DOHH2 (cell line): ENCODE data around the gene LILRB3.

Experiments used
- H3F3A ChIP-seq: fragments of 200-600 bp; sonication (generic), shearing (Covaris generic); 2 replicates; pipeline ENCODE4 v1.6.0; 2016; ENCODE audit warnings: antibody characterized with exemption, mild to moderate bottlenecking; ENCODE audit not compliant: control insufficient read depth, insufficient read depth
- H3K27ac ChIP-seq: fragments of 200-600 bp; sonication (generic); 2 replicates; pipeline ENCODE4 v1.5.1; 2014; ENCODE audit warnings: low read depth, mild to moderate bottlenecking, low read length, moderate library complexity
- H3K27me3 ChIP-seq: fragments of 200-600 bp; sonication (generic); 2 replicates; pipeline ENCODE4 v1.6.1; 2014; ENCODE audit warnings: mild to moderate bottlenecking, low read length, mixed read lengths; ENCODE audit not compliant: control insufficient read depth
- H3K36me3 ChIP-seq: fragments of 200-600 bp; sonication (generic); 2 replicates; pipeline ENCODE4 v1.6.1; 2014; ENCODE audit warnings: mild to moderate bottlenecking, low read length, moderate library complexity, mixed read lengths; ENCODE audit not compliant: control insufficient read depth
- H3K4me1 ChIP-seq: fragments of 200-600 bp; sonication (generic); 2 replicates; pipeline ENCODE4 v1.6.1; 2014; ENCODE audit warnings: mild to moderate bottlenecking, low read length, mixed read lengths; ENCODE audit not compliant: control insufficient read depth
- H3K4me2 ChIP-seq: fragments of 200-600 bp; sonication (generic); 2 replicates; pipeline ENCODE4 v1.6.0; 2014; ENCODE audit warnings: mild to moderate bottlenecking, low read length, moderate library complexity
- H3K4me3 ChIP-seq: fragments of 200-600 bp; sonication (generic); 2 replicates; pipeline ENCODE4 v1.5.1; 2014; ENCODE audit warnings: mild to moderate bottlenecking, low read length, mixed read lengths
- H3K79me2 ChIP-seq: fragments of 200-600 bp; sonication (generic); 2 replicates; pipeline ENCODE4 v1.6.1; 2014; ENCODE audit warnings: mild to moderate bottlenecking, low read length, mixed read lengths; ENCODE audit not compliant: control insufficient read depth
- H3K9me2 ChIP-seq: fragments of 200-600 bp; sonication (generic); replicated peaks from 2 replicates; pipeline ENCODE4 v1.6.1; 2014; ENCODE audit warnings: mild to moderate bottlenecking, low read length, mixed read lengths; ENCODE audit not compliant: control insufficient read depth
- H3K9me3 ChIP-seq: fragments of 200-600 bp; sonication (generic); 2 replicates; pipeline ENCODE4 v1.6.1; 2014; ENCODE audit warnings: antibody characterized with exemption, low read length, mixed read lengths; ENCODE audit not compliant: control insufficient read depth, insufficient read depth
- H4K20me1 ChIP-seq: fragments of 200-600 bp; sonication (generic); 2 replicates; pipeline ENCODE4 v1.6.0; 2014; ENCODE audit warnings: low read depth, mild to moderate bottlenecking, antibody characterized with exemption, low read length, moderate library complexity; ENCODE audit not compliant: control insufficient read depth, insufficient read depth
- EZH2phosphoT487 ChIP-seq: fragments of 200-600 bp; sonication (generic); IDR thresholded peaks from 2 replicates; pipeline ENCODE4 v1.6.1; 2017; ENCODE audit warnings: borderline replicate concordance, mild to moderate bottlenecking, antibody characterized with exemption, low read length, moderate library complexity, mixed read lengths
- TF ChIP-seq, protein P1 (sequence below): fragments of 200-600 bp; sonication (generic); IDR thresholded peaks from one replicate; pipeline ENCODE4 v1.5.1; 2014; ENCODE audit warnings: antibody characterized with exemption, mild to moderate bottlenecking, low read depth, low read length; ENCODE audit not compliant: poor library complexity, severe bottlenecking

The LILRB3 gene

DNA sequence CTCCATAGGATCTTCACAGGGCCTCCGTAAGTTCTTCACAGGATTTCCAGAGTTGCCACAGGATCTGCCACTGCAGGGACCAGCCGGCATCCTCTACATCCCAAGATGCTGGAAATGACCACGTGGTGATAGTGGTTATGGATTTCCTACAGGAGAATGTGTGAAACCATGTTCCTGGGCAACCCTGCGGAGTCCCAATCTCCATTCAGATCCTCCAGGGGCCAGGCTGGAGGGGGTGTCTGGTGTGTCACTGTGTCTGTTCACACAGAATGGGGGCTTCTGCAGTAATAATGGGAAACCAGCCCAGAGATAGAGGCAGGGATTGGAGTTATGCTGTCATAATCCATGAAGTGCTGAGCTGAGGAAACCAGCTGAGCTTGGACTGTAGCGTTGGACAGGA, 11.1 kb upstream of the LILRB3 start:
- no peaks in the 10 kb centered on the region for H3K79me2 ChIP-seq
- no peak overlapping the region for H3K4me2 ChIP-seq
- peaks cover 52% of the 10 kb centered on the region for H3K27me3 ChIP-seq
- H3K27ac ChIP-seq = no peak overlapping the region
- H3K4me1 ChIP-seq = no peaks in the 10 kb centered on the region
- no peaks in the 10 kb centered on the region for H4K20me1 ChIP-seq
- TF ChIP-seq EZH2phosphoT487 = no peak
- TF ChIP-seq, protein P1, sequence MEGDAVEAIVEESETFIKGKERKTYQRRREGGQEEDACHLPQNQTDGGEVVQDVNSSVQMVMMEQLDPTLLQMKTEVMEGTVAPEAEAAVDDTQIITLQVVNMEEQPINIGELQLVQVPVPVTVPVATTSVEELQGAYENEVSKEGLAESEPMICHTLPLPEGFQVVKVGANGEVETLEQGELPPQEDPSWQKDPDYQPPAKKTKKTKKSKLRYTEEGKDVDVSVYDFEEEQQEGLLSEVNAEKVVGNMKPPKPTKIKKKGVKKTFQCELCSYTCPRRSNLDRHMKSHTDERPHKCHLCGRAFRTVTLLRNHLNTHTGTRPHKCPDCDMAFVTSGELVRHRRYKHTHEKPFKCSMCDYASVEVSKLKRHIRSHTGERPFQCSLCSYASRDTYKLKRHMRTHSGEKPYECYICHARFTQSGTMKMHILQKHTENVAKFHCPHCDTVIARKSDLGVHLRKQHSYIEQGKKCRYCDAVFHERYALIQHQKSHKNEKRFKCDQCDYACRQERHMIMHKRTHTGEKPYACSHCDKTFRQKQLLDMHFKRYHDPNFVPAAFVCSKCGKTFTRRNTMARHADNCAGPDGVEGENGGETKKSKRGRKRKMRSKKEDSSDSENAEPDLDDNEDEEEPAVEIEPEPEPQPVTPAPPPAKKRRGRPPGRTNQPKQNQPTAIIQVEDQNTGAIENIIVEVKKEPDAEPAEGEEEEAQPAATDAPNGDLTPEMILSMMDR = no peak
- no peaks in the 10 kb centered on the region for H3K36me3 ChIP-seq
- no peaks in the 10 kb centered on the region; the same call in 1 of the 2 replicates for H3K9me3 ChIP-seq
- no peak overlapping the region for H3K4me3 ChIP-seq
- no peaks in the 10 kb centered on the region for H3F3A ChIP-seq
- H3K9me2 ChIP-seq = no peaks in the 10 kb centered on the region

DNA sequence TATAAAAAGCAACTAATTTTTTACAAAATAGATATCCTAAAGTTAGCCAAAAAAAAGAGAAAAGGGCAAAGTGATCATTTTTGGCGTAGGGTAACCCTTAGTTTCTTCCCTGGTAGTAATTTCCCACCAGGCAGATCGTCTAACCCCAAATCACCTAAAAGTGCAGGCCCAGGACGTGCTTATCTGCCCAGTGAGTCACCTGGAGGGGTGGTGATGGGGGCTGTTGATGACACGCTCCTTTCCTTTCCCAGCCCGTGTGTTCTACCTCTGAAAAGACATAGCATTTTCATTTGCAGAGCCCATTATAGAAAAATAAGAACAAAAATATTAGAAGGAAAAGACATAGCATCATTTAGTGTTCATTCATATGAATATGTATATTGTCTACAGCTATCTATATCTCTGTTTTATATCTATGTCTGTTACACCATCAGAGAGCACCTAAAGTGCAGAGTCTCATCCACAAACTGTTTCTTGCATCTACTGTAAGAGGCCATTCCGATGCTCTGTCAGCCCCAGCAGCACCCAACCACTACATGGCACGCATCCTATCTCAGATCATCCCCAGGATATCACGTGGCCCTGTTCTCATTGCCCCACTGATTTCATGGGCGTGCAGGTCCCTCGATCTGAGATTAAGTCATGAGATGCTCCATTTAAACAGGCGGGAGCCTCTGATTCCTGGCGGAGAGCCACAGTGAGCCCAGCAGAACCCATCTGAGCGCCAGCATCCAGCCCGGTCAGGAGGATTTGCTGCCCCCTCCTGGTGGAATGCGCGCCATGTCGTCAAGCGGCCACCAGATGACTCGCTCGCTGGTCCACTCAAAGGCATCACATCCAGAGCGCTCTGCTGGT, 8.5 kb upstream of the LILRB3 start:
- Histone ChIP-seq H3F3A (no peaks in the 10 kb centered on the region), H3K4me1 (no peaks in the 10 kb centered on the region), H3K79me2 (no peaks in the 10 kb centered on the region), H3K4me2 (no peak overlapping the region), H4K20me1 (no peaks in the 10 kb centered on the region), H3K27me3 (peaks cover 39% of the 10 kb centered on the region), H3K36me3 (no peaks in the 10 kb centered on the region), H3K4me3 (no peak overlapping the region), H3K9me3 (no peaks in the 10 kb centered on the region; the same call in 1 of the 2 replicates), H3K9me2 (no peaks in the 10 kb centered on the region), H3K27ac (no peak overlapping the region)
- TF ChIP-seq, protein P1 = peak; percentile 100
- no peak for TF ChIP-seq EZH2phosphoT487

DNA sequence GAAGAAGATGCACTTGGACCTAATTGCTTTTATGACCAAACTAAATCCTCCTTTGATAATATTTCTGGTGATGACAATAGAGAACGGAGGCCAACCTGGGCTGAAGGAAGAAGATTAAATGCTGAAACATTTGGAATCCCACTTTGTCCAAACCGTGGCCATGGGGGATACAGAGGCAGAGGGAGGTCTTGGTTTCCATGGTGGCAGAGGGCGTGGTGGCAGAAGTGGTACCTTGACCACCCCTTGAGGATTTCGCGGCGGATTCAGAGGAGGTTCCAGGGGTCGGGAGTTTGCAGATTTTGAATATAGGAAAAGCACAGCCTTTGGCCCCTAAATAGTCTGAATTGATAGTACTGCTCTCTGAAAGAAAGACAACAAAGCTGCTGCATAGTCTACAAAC, 7.2 kb upstream of the LILRB3 start:
- Histone ChIP-seq H3K4me2 (no peak overlapping the region), H3K4me3 (no peak overlapping the region), H3K4me1 (no peaks in the 10 kb centered on the region), H3K9me3 (no peaks in the 10 kb centered on the region; the same call in 1 of the 2 replicates), H4K20me1 (no peaks in the 10 kb centered on the region), H3K36me3 (no peaks in the 10 kb centered on the region), H3K27ac (no peak overlapping the region), H3K79me2 (no peaks in the 10 kb centered on the region), H3K9me2 (no peaks in the 10 kb centered on the region), H3F3A (peaks cover 5% of the 10 kb centered on the region), H3K27me3 (peaks cover 29% of the 10 kb centered on the region)
- TF ChIP-seq, protein P1 = no peak
- no peak for TF ChIP-seq EZH2phosphoT487
